ENCODE data around the gene NDUFS6.
"Not testable (repeated sequence)": the region's sequence is repeated elsewhere in the genome, so short reads cannot be mapped to it uniquely, and the experiment has no call there.

- not testable (repeated sequence) for TF ChIP-seq CTCF, POLR2A (IDR thresholded peaks at IDR 0.05)
Observed at GRCh38 chr5:1789438-1789833, 11.8 kb upstream of the NDUFS6 start.

Data from testis (tissue), 2 donors.